Omental fat pad (tissue), 4 donors: ENCODE data around the gene RPRD1B. TPM values are rescaled to one million over a fixed set of nuclear protein-coding genes. Genes with fewer than 3 reads are reported as not detected.

ENCODE experiments used
- ATAC-seq: fragments of 150-250 bp; one replicate; pipeline ENCODE4 v1.9.1; 2016; ENCODE audit warnings: mild to moderate bottlenecking, moderate library complexity; ENCODE audit not compliant: low FRiP score
- DNase-seq: peaks from one replicate; pipeline ENCODE4 v3.0.0-alpha.2; 2019; ENCODE audit warnings: low spot score
- CTCF ChIP-seq, 3 donors: fragments of 450-650 bp; IDR thresholded peaks; one replicate each; pipeline ENCODE4 v1.5.1; 2016 to 2017; ENCODE audit warnings: antibody characterized with exemption in 3 of 3, mild to moderate bottlenecking in 3 of 3, moderate library complexity in 2 of 3
- total RNA-seq, 4 donors: library from RNA; depleted of rRNA; stranded (reverse); fragments of >200 nt; gene quantifications; one replicate each; pipeline ENCODE4 v1.1.0, GENCODE V29; 2016

The RPRD1B gene
- total RNA-seq, 4 donors from 2014 or later, result 24.1 to 33.5 (median 28.2) TPM

DNA sequence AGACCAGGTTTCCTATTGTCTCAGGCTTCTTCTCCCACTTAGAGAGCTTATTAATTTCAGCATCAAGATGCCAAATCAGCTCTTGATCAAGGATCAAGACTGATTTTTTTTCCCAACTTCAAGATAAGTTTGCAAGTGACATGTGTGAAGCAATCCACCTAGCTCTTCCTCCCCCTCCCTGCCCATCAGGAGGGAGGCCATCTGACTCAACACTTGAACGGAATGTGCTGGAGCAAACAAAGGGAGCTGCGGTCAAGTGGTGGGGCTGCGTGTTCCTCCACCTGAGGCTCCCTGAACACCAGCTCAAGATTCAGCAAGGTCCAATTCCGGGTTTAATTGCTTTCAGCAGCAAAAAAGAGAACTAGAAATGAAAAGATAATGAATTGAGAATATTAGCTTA lies 39.0 kb upstream of the RPRD1B start:
- TF ChIP-seq CTCF (IDR thresholded peaks at IDR 0.05), result no peak
- DNase-seq (no peak), ATAC-seq (no peak)

DNA sequence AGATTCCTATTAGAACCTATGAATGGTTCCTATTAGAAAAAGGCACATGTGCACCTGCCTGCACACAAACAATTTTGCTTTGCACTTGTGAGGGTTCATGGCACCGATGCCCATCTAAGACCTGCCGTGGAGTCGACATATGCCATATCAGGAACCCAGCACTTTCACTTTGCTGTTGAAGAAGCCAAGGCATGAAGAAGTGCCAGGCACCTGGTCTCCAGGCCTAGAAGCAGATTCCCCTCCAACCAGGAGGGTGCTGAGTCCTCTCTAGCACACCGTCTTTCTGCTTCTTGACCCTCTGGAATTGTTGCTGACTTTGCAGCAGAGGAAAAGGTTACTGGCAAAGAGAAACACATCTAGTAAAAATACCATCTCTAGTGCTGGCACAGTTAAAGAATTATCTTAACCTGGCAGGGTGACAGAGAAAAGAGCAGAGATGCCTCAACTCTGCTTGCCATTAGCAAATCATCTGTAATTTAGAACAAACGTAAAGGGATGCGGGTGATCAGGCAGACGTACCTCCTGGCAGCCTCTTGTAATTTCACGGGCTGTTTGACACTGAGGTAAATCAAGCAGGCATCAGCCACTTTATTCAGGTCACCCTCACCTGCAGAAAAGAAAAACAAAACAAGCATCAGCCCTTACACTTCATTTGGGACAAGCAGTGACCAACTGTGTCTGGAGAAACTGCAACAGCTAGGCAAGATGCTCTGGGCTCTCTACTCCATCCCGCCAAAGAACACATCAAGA lies 37.5 kb upstream of the RPRD1B start:
- ATAC-seq (no peak), DNase-seq (no peak)
- no peak for TF ChIP-seq CTCF (IDR thresholded peaks at IDR 0.05)

DNA sequence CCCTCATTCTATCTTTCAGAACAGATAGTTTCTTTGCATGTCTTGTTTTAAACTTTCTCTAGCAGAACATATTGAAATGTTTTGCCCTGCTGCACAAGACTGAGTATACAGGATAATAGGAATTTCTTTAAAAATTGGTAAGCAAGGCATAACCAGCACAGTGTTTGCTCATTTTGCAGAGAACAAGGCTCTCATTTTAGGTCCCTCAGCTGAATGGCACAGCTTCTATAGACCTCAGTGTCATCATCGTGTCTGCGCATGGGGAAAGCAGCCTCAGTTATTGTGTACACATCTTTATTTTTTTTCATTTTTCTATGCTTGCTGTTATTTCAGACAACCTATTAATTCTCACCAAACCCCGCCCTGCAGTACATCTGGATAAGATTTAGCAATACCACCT lies 36.0 kb upstream of the RPRD1B start:
- ATAC-seq (no peak), DNase-seq (no peak)
- no peak for TF ChIP-seq CTCF (IDR thresholded peaks at IDR 0.05)

DNA sequence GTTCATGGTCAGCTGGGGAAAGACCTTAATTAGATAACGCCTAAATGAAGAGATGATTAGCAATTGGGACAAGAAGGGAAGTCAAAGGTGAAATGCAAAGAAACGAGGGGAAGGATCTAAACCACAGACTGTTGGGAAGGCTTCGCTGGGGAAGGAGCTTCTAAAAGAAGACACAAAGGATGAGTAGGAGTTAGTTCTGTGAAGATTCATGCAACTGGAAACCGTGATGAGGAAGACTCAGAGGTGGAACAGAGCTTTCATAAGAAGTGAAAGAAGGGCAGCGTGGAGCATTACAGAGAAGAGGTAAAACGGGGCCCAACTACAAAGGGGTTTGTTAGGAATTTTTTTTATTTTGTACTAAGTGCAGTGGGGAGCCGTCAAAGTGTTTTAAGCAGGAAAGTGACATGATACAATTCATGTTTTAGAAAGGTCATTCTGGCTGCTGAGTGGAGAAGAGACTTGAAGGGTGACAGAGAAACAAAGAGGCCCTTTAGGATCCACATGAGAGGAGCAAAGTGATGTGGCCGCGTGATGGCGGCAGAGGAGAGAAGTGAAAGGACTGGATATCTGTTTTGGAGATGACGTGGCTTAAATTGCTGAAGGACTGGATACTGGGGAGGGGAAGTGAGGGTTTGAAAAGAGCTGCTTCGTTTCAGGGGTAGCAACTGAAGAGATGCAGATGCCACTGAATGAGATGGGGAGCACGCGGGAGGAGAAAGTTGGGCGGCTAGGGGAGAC lies 33.9 kb upstream of the RPRD1B start:
- DNase-seq (no peak), ATAC-seq (no peak)
- no peak for TF ChIP-seq CTCF (IDR thresholded peaks at IDR 0.05)

DNA sequence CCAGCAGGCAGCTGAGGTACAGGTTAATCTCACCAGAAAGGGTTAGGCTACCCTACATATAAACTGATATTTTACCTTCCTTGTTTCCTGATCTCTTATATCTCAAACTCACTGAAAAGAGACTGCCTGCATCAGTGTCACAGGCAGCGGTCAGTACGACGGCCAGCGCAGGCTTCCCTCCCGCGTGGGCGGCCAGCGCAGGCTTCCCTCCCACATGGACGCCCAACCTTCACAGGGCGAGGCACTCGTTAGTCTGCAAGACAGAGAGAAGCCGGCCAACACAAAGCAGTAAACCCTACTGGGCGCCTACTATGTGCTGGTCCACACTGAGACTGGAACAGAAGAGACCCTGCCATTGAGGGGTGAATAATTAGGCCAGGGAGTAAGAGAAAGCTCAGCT lies 33.3 kb upstream of the RPRD1B start:
- no peak for DNase-seq
- peak; percentile 43 for ATAC-seq
- TF ChIP-seq CTCF (IDR thresholded peaks at IDR 0.05), result no peak

DNA sequence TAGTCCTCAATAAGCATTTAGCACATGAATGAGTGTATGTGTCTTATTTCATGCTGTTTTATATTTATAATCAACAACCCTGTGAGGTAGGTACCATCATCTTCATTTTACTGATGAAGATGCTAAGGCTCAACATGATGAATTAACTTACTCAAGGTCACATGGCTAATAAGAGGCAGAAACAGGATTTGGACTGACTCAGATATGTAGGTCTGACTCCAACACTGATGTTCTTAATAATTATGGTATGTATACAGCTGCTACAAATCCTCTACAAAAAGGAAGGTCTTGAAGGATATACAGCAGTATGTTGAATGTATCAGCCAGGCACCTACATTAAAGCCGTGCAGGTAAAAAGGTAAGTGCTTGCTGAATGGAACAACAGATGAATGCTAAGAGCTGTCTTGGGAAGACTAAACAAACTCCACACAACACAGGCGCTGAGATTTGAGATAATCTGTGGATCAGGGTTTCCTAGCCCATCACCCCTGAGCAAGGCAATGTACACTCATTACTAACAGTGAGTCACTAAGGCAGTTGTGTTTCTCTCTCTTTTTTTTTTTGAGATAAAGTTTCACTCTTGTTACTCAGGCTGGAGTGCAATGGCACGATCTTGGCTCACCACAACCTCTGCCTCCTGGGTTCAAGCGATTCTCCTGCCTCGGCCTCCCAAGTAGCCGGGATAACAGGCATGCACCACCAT lies 32.2 kb upstream of the RPRD1B start:
- no peak for DNase-seq
- no peak for TF ChIP-seq CTCF (IDR thresholded peaks at IDR 0.05)
- ATAC-seq, result no peak
